HEK293 (cell line): ENCODE measurements around the gene C9orf72.
A peak's percentile ranks its signal among the peaks of the same experiment; 100 is the strongest.

Experiments used
- AEBP2 ChIP-seq: fragments of 450-650 bp; formaldehyde crosslinking; IDR thresholded peaks from 2 replicates; pipeline ENCODE4 v1.5.1; 2016; ENCODE audit warnings: missing biosample characterization, missing genetic modification characterization, borderline replicate concordance
- MZF1 ChIP-seq: fragments of 450-650 bp; formaldehyde crosslinking; IDR thresholded peaks from 2 replicates; pipeline ENCODE4 v1.5.1; 2017; ENCODE audit warnings: missing biosample characterization, missing genetic modification characterization, borderline replicate concordance
- PRDM1 ChIP-seq: fragments of 450-650 bp; formaldehyde crosslinking; IDR thresholded peaks from 2 replicates; pipeline ENCODE4; 2016; ENCODE audit warnings: missing biosample characterization, missing genetic modification characterization
- ZBTB1 ChIP-seq: fragments of 450-650 bp; formaldehyde crosslinking; IDR thresholded peaks from 2 replicates; pipeline ENCODE4 v1.5.1; 2016; ENCODE audit warnings: missing biosample characterization, missing genetic modification characterization
- ZBTB48 ChIP-seq: fragments of 450-650 bp; formaldehyde crosslinking; IDR thresholded peaks from 2 replicates; pipeline ENCODE4 v1.5.1; 2016; ENCODE audit warnings: missing biosample characterization, missing genetic modification characterization
- ZBTB7A ChIP-seq: fragments of 450-650 bp; formaldehyde crosslinking; IDR thresholded peaks from 2 replicates; pipeline ENCODE4 v1.5.1; 2016; ENCODE audit warnings: low read depth, missing biosample characterization, missing genetic modification characterization
- ZEB2 ChIP-seq: fragments of 450-650 bp; formaldehyde crosslinking; IDR thresholded peaks from 2 replicates; pipeline ENCODE4 v1.5.1; 2016; ENCODE audit warnings: missing biosample characterization, missing genetic modification characterization
- ZFHX2 ChIP-seq: fragments of 450-650 bp; formaldehyde crosslinking; conservative IDR thresholded peaks from 2 replicates; pipeline ENCODE4 v1.5.1; 2016; ENCODE audit warnings: missing biosample characterization, missing genetic modification characterization
- ZFP69B ChIP-seq: fragments of 450-650 bp; formaldehyde crosslinking; IDR thresholded peaks from 2 replicates; pipeline ENCODE4 v1.5.1; 2016; ENCODE audit warnings: missing biosample characterization, missing genetic modification characterization
- ZNF10 ChIP-seq: fragments of 450-650 bp; formaldehyde crosslinking; IDR thresholded peaks from 2 replicates; pipeline ENCODE4 v1.5.1; 2017; ENCODE audit warnings: missing biosample characterization, missing genetic modification characterization
- ZNF221 ChIP-seq: fragments of 450-650 bp; formaldehyde crosslinking; IDR thresholded peaks from 2 replicates; pipeline ENCODE4 v1.5.1; 2017; ENCODE audit warnings: missing biosample characterization, missing genetic modification characterization, borderline replicate concordance
- ZNF335 ChIP-seq: fragments of 450-650 bp; formaldehyde crosslinking; conservative IDR thresholded peaks from 2 replicates; pipeline ENCODE4 v1.5.1; 2016; ENCODE audit warnings: missing biosample characterization, missing genetic modification characterization
- ZNF350 ChIP-seq: fragments of 450-650 bp; formaldehyde crosslinking; IDR thresholded peaks from 2 replicates; pipeline ENCODE4 v1.5.0; 2017; ENCODE audit warnings: missing biosample characterization, mild to moderate bottlenecking, missing genetic modification characterization
- ZNF473 ChIP-seq: fragments of 450-650 bp; formaldehyde crosslinking; IDR thresholded peaks from 2 replicates; pipeline ENCODE4 v1.5.1; 2017; ENCODE audit warnings: missing biosample characterization, missing genetic modification characterization
- ZNF48 ChIP-seq: fragments of 450-650 bp; formaldehyde crosslinking; IDR thresholded peaks from 2 replicates; pipeline ENCODE4 v1.5.1; 2016; ENCODE audit warnings: missing biosample characterization, missing genetic modification characterization
- ZNF488 ChIP-seq: fragments of 450-650 bp; formaldehyde crosslinking; IDR thresholded peaks from 2 replicates; pipeline ENCODE4 v1.5.1; 2016; ENCODE audit warnings: missing biosample characterization, missing genetic modification characterization
- ZNF561 ChIP-seq: fragments of 450-650 bp; IDR thresholded peaks from 2 replicates; pipeline ENCODE4 v1.5.1; 2018; ENCODE audit warnings: missing biosample characterization, missing genetic modification characterization, borderline replicate concordance
- ZNF660 ChIP-seq: fragments of 450-650 bp; IDR thresholded peaks from 2 replicates; pipeline ENCODE4 v1.5.1; 2018; ENCODE audit warnings: missing biosample characterization, mild to moderate bottlenecking, missing genetic modification characterization
- ZNF837 ChIP-seq: fragments of 450-650 bp; formaldehyde crosslinking; IDR thresholded peaks from 2 replicates; pipeline ENCODE4 v1.5.1; 2016; ENCODE audit warnings: missing biosample characterization, missing genetic modification characterization
- ZSCAN23 ChIP-seq: fragments of 450-650 bp; formaldehyde crosslinking; IDR thresholded peaks from 2 replicates; pipeline ENCODE4 v1.5.1; 2016; ENCODE audit warnings: missing biosample characterization, missing genetic modification characterization
- ZSCAN4 ChIP-seq: fragments of 450-650 bp; formaldehyde crosslinking; IDR thresholded peaks from 2 replicates; pipeline ENCODE4 v1.5.1; 2017; ENCODE audit warnings: missing biosample characterization, missing genetic modification characterization
- TF ChIP-seq, protein P1 (sequence below): fragments of 450-650 bp; formaldehyde crosslinking; IDR thresholded peaks from 2 replicates; pipeline ENCODE4 v1.5.1; 2016; ENCODE audit warnings: missing biosample characterization, missing genetic modification characterization
- TF ChIP-seq, protein P2 (sequence below): fragments of 450-650 bp; formaldehyde crosslinking; optimal IDR thresholded peaks from 2 replicates; pipeline ENCODE3; 2016; ENCODE audit warnings: missing biosample characterization, mild to moderate bottlenecking, missing genetic modification characterization
- TF ChIP-seq, protein P3 (sequence below): fragments of 450-650 bp; formaldehyde crosslinking; IDR thresholded peaks from 2 replicates; pipeline ENCODE4 v1.5.1; 2017; ENCODE audit warnings: missing biosample characterization, missing genetic modification characterization

Gene C9orf72

DNA sequence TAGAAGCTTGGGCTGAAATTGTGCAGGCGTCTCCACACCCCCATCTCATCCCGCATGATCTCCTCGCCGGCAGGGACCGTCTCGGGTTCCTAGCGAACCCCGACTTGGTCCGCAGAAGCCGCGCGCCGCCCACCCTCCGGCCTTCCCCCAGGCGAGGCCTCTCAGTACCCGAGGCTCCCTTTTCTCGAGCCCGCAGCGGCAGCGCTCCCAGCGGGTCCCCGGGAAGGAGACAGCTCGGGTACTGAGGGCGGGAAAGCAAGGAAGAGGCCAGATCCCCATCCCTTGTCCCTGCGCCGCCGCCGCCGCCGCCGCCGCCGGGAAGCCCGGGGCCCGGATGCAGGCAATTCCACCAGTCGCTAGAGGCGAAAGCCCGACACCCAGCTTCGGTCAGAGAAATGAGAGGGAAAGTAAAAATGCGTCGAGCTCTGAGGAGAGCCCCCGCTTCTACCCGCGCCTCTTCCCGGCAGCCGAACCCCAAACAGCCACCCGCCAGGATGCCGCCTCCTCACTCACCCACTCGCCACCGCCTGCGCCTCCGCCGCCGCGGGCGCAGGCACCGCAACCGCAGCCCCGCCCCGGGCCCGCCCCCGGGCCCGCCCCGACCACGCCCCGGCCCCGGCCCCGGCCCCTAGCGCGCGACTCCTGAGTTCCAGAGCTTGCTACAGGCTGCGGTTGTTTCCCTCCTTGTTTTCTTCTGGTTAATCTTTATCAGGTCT is at the start of gene C9orf72 (continued):
- TF ChIP-seq, protein P1, sequence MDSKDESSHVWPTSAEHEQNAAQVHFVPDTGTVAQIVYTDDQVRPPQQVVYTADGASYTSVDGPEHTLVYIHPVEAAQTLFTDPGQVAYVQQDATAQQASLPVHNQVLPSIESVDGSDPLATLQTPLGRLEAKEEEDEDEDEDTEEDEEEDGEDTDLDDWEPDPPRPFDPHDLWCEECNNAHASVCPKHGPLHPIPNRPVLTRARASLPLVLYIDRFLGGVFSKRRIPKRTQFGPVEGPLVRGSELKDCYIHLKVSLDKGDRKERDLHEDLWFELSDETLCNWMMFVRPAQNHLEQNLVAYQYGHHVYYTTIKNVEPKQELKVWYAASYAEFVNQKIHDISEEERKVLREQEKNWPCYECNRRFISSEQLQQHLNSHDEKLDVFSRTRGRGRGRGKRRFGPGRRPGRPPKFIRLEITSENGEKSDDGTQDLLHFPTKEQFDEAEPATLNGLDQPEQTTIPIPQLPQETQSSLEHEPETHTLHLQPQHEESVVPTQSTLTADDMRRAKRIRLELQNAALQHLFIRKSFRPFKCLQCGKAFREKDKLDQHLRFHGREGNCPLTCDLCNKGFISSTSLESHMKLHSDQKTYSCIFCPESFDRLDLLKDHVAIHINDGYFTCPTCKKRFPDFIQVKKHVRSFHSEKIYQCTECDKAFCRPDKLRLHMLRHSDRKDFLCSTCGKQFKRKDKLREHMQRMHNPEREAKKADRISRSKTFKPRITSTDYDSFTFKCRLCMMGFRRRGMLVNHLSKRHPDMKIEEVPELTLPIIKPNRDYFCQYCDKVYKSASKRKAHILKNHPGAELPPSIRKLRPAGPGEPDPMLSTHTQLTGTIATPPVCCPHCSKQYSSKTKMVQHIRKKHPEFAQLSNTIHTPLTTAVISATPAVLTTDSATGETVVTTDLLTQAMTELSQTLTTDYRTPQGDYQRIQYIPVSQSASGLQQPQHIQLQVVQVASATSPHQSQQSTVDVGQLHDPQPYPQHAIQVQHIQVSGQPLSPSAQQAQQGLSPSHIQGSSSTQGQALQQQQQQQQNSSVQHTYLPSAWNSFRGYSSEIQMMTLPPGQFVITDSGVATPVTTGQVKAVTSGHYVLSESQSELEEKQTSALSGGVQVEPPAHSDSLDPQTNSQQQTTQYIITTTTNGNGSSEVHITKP (tag by site-specific recombination) = peak; percentile 43; the same call in 1 of the 2 replicates
- TF ChIP-seq ZNF473 (tag by site-specific recombination) = no peak
- TF ChIP-seq ZBTB1 (tag by site-specific recombination) = no peak
- no peak for TF ChIP-seq ZNF221
- peak; percentile 89 for TF ChIP-seq ZBTB48 (tag by site-specific recombination)
- TF ChIP-seq, protein P2, sequence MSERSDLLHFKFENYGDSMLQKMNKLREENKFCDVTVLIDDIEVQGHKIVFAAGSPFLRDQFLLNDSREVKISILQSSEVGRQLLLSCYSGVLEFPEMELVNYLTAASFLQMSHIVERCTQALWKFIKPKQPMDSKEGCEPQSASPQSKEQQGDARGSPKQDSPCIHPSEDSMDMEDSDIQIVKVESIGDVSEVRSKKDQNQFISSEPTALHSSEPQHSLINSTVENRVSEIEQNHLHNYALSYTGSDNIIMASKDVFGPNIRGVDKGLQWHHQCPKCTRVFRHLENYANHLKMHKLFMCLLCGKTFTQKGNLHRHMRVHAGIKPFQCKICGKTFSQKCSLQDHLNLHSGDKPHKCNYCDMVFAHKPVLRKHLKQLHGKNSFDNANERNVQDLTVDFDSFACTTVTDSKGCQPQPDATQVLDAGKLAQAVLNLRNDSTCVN (tag by site-specific recombination) = peak; percentile 66
- no peak for TF ChIP-seq ZSCAN4
- TF ChIP-seq ZFP69B = no peak
- TF ChIP-seq, protein P3, sequence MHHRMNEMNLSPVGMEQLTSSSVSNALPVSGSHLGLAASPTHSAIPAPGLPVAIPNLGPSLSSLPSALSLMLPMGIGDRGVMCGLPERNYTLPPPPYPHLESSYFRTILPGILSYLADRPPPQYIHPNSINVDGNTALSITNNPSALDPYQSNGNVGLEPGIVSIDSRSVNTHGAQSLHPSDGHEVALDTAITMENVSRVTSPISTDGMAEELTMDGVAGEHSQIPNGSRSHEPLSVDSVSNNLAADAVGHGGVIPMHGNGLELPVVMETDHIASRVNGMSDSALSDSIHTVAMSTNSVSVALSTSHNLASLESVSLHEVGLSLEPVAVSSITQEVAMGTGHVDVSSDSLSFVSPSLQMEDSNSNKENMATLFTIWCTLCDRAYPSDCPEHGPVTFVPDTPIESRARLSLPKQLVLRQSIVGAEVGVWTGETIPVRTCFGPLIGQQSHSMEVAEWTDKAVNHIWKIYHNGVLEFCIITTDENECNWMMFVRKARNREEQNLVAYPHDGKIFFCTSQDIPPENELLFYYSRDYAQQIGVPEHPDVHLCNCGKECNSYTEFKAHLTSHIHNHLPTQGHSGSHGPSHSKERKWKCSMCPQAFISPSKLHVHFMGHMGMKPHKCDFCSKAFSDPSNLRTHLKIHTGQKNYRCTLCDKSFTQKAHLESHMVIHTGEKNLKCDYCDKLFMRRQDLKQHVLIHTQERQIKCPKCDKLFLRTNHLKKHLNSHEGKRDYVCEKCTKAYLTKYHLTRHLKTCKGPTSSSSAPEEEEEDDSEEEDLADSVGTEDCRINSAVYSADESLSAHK (tag by site-specific recombination) = no peak
- peak; percentile 13; the same call in 1 of the 2 replicates for TF ChIP-seq ZFHX2 (tag by site-specific recombination)
- no peak for TF ChIP-seq ZBTB7A (tag by site-specific recombination)
- peak; percentile 43 for TF ChIP-seq MZF1 (tag by site-specific recombination)
- TF ChIP-seq PRDM1 = 0 out of 2 replicates have a peak, but pooled peaks have one; percentile 26
- no peak for TF ChIP-seq ZNF561 (tag by site-specific recombination)
- 0 out of 2 replicates have a peak, but pooled peaks have one; percentile 10 for TF ChIP-seq ZEB2 (tag by site-specific recombination)
- TF ChIP-seq ZNF660 = 0 out of 2 replicates have a peak, but pooled peaks have one; percentile 14
- no peak for TF ChIP-seq ZNF488 (tag by site-specific recombination)
- no peak for TF ChIP-seq ZNF10 (tag by site-specific recombination)
- TF ChIP-seq ZSCAN23 = no peak
- TF ChIP-seq ZNF48 (tag by site-specific recombination) = no peak
- no peak for TF ChIP-seq ZNF837 (tag by site-specific recombination)
- TF ChIP-seq AEBP2 (tag by site-specific recombination) = no peak
- TF ChIP-seq ZNF350 (tag by site-specific recombination) = no peak
- peak; percentile 44; the same call in 1 of the 2 replicates for TF ChIP-seq ZNF335
- TF ChIP-seq, all 188 proteins: peak for 17
